Mesendoderm (in vitro differentiated cells): Measurements from ENCODE around the gene TEF.

Source experiments
- DNase-seq: peaks from one replicate; pipeline ENCODE4 v3.0.0; 2013
- H2AK5ac ChIP-seq: 2 replicates; pipeline ENCODE4 v1.6.1; 2013; ENCODE audit warnings: low read length, inconsistent platforms
- H2BK120ac ChIP-seq: 2 replicates; pipeline ENCODE4 v1.6.1; 2013; ENCODE audit warnings: low read depth, mild to moderate bottlenecking, low read length, moderate library complexity, mixed read lengths
- H2BK15ac ChIP-seq: replicated peaks from 2 replicates; pipeline ENCODE4 v1.6.1; 2013; ENCODE audit warnings: low read depth, mild to moderate bottlenecking, moderate library complexity
- H2BK5ac ChIP-seq: 2 replicates; pipeline ENCODE4 v1.6.1; 2013; ENCODE audit warnings: low read length, inconsistent platforms
- H3K18ac ChIP-seq: 2 replicates; pipeline ENCODE4 v1.6.1; 2013; ENCODE audit warnings: mild to moderate bottlenecking, low read length, mixed read lengths
- H3K23ac ChIP-seq: one replicate; pipeline ENCODE4 v1.6.1; 2013; ENCODE audit warnings: low read length
- H3K27ac ChIP-seq: 2 replicates; pipeline ENCODE4 v1.5.1; 2013; ENCODE audit warnings: low read depth, mild to moderate bottlenecking, inconsistent platforms, low read length, moderate library complexity
- H3K27me3 ChIP-seq: 2 replicates; pipeline ENCODE4 v1.6.1; 2013; ENCODE audit warnings: low read length, control low read depth, mild to moderate bottlenecking, inconsistent platforms; ENCODE audit not compliant: insufficient read depth, poor library complexity
- H3K36me3 ChIP-seq: 2 replicates; pipeline ENCODE4 v1.6.1; 2013; ENCODE audit warnings: low read length, inconsistent platforms; ENCODE audit not compliant: control insufficient read depth, insufficient read depth
- H3K4ac ChIP-seq: one replicate; pipeline ENCODE4 v1.6.1; 2013; ENCODE audit warnings: low read depth, mild to moderate bottlenecking, low read length, moderate library complexity
- H3K4me1 ChIP-seq: 2 replicates; pipeline ENCODE4 v1.6.1; 2013; ENCODE audit warnings: low read depth, low read length, inconsistent platforms; ENCODE audit not compliant: control insufficient read depth
- H3K4me2 ChIP-seq: 2 replicates; pipeline ENCODE4 v1.6.1; 2013; ENCODE audit warnings: low read length
- H3K4me3 ChIP-seq: 2 replicates; pipeline ENCODE4 v1.5.1; 2013; ENCODE audit warnings: mild to moderate bottlenecking, low read length
- H3K56ac ChIP-seq: one replicate; pipeline ENCODE4 v1.6.1; 2013; ENCODE audit warnings: low read length
- H3K79me1 ChIP-seq: 2 replicates; pipeline ENCODE4 v1.6.1; 2013; ENCODE audit warnings: low read length, inconsistent platforms
- H3K79me2 ChIP-seq: 2 replicates; pipeline ENCODE4 v1.6.1; 2013; ENCODE audit warnings: mild to moderate bottlenecking, low read length; ENCODE audit not compliant: control insufficient read depth, insufficient read depth
- H3K9ac ChIP-seq: 2 replicates; pipeline ENCODE4 v1.6.1; 2013; ENCODE audit warnings: low read length, inconsistent platforms
- H4K5ac ChIP-seq: one replicate; pipeline ENCODE4 v1.6.1; 2013; ENCODE audit warnings: low read length
- H4K8ac ChIP-seq: one replicate; pipeline ENCODE4 v1.6.1; 2013; ENCODE audit warnings: low read depth, mild to moderate bottlenecking, control low read depth, low read length, moderate library complexity
- WGBS: extraction: QIAGEN DNeasy Blood & Tissue Kit; methylation state at CpG from one replicate; pipeline ENCODE4 v1.1.7; 2013; ENCODE audit warnings: low lambda C conversion rate, missing lambda C conversion rate; ENCODE audit not compliant: insufficient coverage; ENCODE audit errors: extremely low coverage; 5-methylcytosine and 5-hydroxymethylcytosine counted together

Gene TEF

DNA sequence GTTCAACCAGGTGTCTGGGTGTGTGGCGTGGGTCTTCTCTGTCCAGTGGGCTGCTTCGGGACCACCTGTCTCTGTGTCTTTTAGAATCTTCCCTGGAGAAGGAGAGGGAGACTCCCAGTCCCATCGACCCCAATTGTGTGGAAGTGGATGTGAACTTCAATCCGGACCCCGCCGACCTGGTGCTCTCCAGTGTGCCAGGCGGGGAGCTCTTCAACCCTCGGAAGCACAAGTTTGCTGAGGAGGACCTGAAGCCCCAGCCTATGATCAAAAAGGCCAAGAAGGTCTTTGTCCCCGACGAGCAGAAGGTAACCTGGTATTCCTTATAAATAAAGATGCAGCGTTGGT, 12.2 kb downstream of the TEF start:
- Histone ChIP-seq H4K8ac (no peak overlapping the region), H3K18ac (no peak overlapping the region), H2BK15ac (no peak overlapping the region), H3K23ac (no peak overlapping the region), H3K4me1 (no peaks in the 10 kb centered on the region), H3K36me3 (no peaks in the 10 kb centered on the region), H3K27me3 (no peaks in the 10 kb centered on the region), H4K5ac (no peak overlapping the region), H3K4me2 (no peak overlapping the region), H3K27ac (no peak overlapping the region), H3K4me3 (no peak overlapping the region), H3K56ac (no peak overlapping the region), H3K9ac (no peak overlapping the region), H2AK5ac (no peak overlapping the region), H3K79me1 (no peaks in the 10 kb centered on the region), H3K79me2 (no peaks in the 10 kb centered on the region), H3K4ac (no peak overlapping the region), H2BK120ac (no peak overlapping the region), H2BK5ac (no peak overlapping the region)
- no CpG with 5 or more reads among the region's 11 CpGs for WGBS
- DNase-seq: no peak

GRCh38 chr22:41395531-41396240, 13.9 kb downstream of the TEF start:
- H4K5ac ChIP-seq: no peak overlapping the region
- no peak overlapping the region for H3K4ac ChIP-seq
- no peak overlapping the region for H3K18ac ChIP-seq
- DNase-seq: no peak
- H3K27me3 ChIP-seq: no peaks in the 10 kb centered on the region
- no peak overlapping the region for H3K9ac ChIP-seq
- no peak overlapping the region for H2BK15ac ChIP-seq
- no peak overlapping the region for H3K56ac ChIP-seq
- H3K4me1 ChIP-seq: no peaks in the 10 kb centered on the region
- no peaks in the 10 kb centered on the region for H3K79me2 ChIP-seq
- no peak overlapping the region for H3K23ac ChIP-seq
- H4K8ac ChIP-seq: no peak overlapping the region
- H3K4me3 ChIP-seq: no peak overlapping the region
- no peaks in the 10 kb centered on the region for H3K36me3 ChIP-seq
- H2AK5ac ChIP-seq: no peak overlapping the region
- H3K27ac ChIP-seq: no peak overlapping the region
- H3K79me1 ChIP-seq: no peaks in the 10 kb centered on the region
- no peak overlapping the region for H2BK120ac ChIP-seq
- no peak overlapping the region for H2BK5ac ChIP-seq
- no peak overlapping the region for H3K4me2 ChIP-seq
- no CpG with 5 or more reads among the region's 37 CpGs for WGBS

- no peak overlapping the region for H2BK5ac ChIP-seq
- H3K56ac ChIP-seq: no peak overlapping the region
- no peak overlapping the region for H3K4me2 ChIP-seq
- no peak overlapping the region for H3K4ac ChIP-seq
- H3K79me2 ChIP-seq: no peaks in the 10 kb centered on the region
- no peak overlapping the region for H3K4me3 ChIP-seq
- H3K36me3 ChIP-seq: no peaks in the 10 kb centered on the region
- H2AK5ac ChIP-seq: no peak overlapping the region
- H3K4me1 ChIP-seq: no peaks in the 10 kb centered on the region
- no peak overlapping the region for H3K9ac ChIP-seq
- no peaks in the 10 kb centered on the region for H3K79me1 ChIP-seq
- H2BK120ac ChIP-seq: no peak overlapping the region
- H3K18ac ChIP-seq: no peak overlapping the region
- no peak overlapping the region for H4K5ac ChIP-seq
- WGBS: no CpG with 5 or more reads among the region's 19 CpGs
- no peak overlapping the region for H4K8ac ChIP-seq
- H3K27me3 ChIP-seq: no peaks in the 10 kb centered on the region
- H2BK15ac ChIP-seq: no peak overlapping the region
- DNase-seq: no peak
- H3K27ac ChIP-seq: no peak overlapping the region
- no peak overlapping the region for H3K23ac ChIP-seq
Measured at GRCh38 chr22:41397143-41397811, 15.5 kb downstream of the TEF start.

GRCh38 chr22:41398921-41399320, 17.2 kb downstream of the TEF start:
- DNase-seq: no peak
- H3K27ac ChIP-seq: no peak overlapping the region
- H3K18ac ChIP-seq: no peak overlapping the region
- no peak overlapping the region for H3K56ac ChIP-seq
- no peaks in the 10 kb centered on the region for H3K79me1 ChIP-seq
- no peak overlapping the region for H2AK5ac ChIP-seq
- no peak overlapping the region for H4K5ac ChIP-seq
- no peaks in the 10 kb centered on the region for H3K27me3 ChIP-seq
- H3K23ac ChIP-seq: no peak overlapping the region
- no peak overlapping the region for H2BK15ac ChIP-seq
- no peak overlapping the region for H2BK5ac ChIP-seq
- H3K4me2 ChIP-seq: no peak overlapping the region
- H3K9ac ChIP-seq: no peak overlapping the region
- H3K4me3 ChIP-seq: no peak overlapping the region
- no peaks in the 10 kb centered on the region for H3K79me2 ChIP-seq
- no peak overlapping the region for H4K8ac ChIP-seq
- no peak overlapping the region for H3K4ac ChIP-seq
- no peak overlapping the region for H2BK120ac ChIP-seq
- no peaks in the 10 kb centered on the region for H3K4me1 ChIP-seq
- WGBS: no CpG with 5 or more reads among the region's 8 CpGs
- H3K36me3 ChIP-seq: no peaks in the 10 kb centered on the region

DNA sequence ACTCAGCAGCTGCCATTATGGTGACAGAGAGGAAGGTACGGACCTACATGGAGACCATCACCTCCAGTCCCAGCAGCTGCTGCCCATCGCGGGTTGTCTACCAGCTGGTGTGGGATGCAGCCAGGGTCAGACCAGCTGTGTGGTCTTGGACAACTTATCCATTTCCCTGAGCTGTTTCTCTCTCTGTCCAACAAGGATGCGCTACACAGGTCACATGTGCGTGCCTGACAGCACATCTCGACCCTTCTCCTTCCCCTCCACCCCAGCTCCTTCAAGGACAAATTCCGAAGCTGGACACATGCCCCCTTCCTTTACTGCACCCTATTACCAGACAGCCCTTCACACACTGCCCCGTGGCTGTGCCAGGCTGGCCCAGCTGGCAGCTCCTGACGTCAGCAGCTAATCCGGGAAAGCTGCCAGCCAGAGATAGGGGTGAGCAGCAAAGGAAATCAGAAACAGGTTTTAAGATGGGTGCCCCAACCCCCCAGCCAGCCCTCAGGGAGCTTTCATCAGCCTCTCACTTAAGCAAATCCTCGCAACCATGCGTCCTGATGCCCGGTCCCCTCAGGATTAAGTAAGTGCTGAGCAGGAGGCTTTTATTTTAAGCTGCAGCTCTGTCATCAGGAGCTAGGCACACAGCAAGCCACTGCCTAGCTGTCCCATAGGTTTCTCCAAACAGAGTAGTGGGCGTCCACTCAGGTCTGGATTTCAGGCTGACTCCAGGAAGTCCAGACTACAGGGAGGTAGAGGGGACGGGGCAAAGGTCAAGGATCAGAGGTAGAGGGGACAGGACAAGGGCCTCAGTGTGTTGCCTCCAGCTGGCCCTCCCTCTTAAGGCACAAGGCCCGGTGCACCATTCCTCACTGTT, 20.3 kb downstream of the TEF start:
- WGBS: no CpG with 5 or more reads among the region's 16 CpGs
- Histone ChIP-seq H3K36me3 (no peaks in the 10 kb centered on the region), H3K4ac (no peak overlapping the region), H3K79me1 (no peaks in the 10 kb centered on the region), H3K4me2 (no peak overlapping the region), H3K27me3 (no peaks in the 10 kb centered on the region), H3K79me2 (no peaks in the 10 kb centered on the region), H3K56ac (no peak overlapping the region), H4K5ac (no peak overlapping the region), H3K27ac (no peak overlapping the region), H3K23ac (no peak overlapping the region), H3K18ac (no peak overlapping the region), H3K4me1 (no peaks in the 10 kb centered on the region), H4K8ac (no peak overlapping the region), H2BK120ac (no peak overlapping the region), H3K4me3 (no peak overlapping the region), H2BK5ac (no peak overlapping the region), H2AK5ac (no peak overlapping the region), H2BK15ac (no peak overlapping the region), H3K9ac (no peak overlapping the region)
- no peak for DNase-seq
